ENCODE data around the gene FILIP1. TPM values are rescaled to one million over a fixed set of nuclear protein-coding genes. Genes with fewer than 3 reads are reported as not detected.
"Not testable (repeated sequence)": the region's sequence is repeated elsewhere in the genome, so short reads cannot be mapped to it uniquely, and the experiment has no call there.

Gene FILIP1
- total RNA-seq, 2 experiments from 2014 or later, result not detected

GRCh38 chr6:75416443-75416842 is 77.2 kb downstream of the FILIP1 start:
- no peaks in the 10 kb centered on the region for H3K4me1 Mint-ChIP-seq
- H3K9me3 Mint-ChIP-seq (ENCODE audit: low read depth), result no peaks in the 10 kb centered on the region
- H3K27me3 Mint-ChIP-seq, result peaks cover 45% of the 10 kb centered on the region
- DNase-seq (no peak), ATAC-seq (no peak)
- no peak overlapping the region for H3K4me3 Mint-ChIP-seq
- H3K36me3 Mint-ChIP-seq, result no peaks in the 10 kb centered on the region
- CTCF ChIA-PET, result interaction anchor here (0.7 to 1.0 kb wide), 2 partner anchors 10 to 28 kb away, joined by 3 read pairs; no protein-coding TSS in a partner anchor
- H3K27ac Mint-ChIP-seq, result no peak overlapping the region

- H3K36me3 Mint-ChIP-seq, result no peaks in the 10 kb centered on the region
- no peaks in the 10 kb centered on the region for H3K4me1 Mint-ChIP-seq
- DNase-seq (no peak), ATAC-seq (no peak)
- CTCF ChIA-PET, result no interaction called here
- peaks cover 47% of the 10 kb centered on the region for H3K27me3 Mint-ChIP-seq
- H3K9me3 Mint-ChIP-seq (ENCODE audit: low read depth), result no peaks in the 10 kb centered on the region
- H3K27ac Mint-ChIP-seq, result no peak overlapping the region
- no peak overlapping the region for H3K4me3 Mint-ChIP-seq
Measured at GRCh38 chr6:75415804-75416203, 77.8 kb downstream of the FILIP1 start.

DNA sequence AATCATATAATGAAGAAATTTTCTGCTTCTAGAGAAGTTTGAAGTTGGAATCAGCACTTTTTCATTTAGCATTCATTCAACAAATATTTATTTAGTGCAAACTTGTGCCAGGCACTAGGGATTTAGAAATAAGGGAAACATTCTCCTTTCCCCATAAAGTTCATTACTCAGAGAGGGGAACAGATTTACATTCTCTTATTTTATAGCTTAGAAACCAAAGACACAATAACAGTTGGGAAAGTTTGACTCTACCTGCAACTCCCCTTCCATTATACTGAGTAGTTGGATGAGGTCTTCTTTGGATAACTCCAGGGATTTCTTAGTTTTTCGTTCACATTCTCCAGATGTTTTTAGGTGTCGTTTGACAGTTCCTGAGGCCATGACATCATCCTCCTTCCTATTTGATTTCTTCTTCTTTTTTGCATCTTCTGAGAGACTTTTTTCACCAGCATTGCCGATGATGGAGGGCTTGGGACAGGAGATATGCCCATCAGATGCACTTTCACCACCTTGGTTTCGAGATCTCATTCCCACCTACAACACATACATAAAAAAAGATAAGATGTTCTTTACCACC is 79.1 kb downstream of the FILIP1 start:
- H3K4me3 Mint-ChIP-seq, result no peak overlapping the region
- CTCF ChIA-PET, result interaction anchor here (0.7 kb wide), 2 partner anchors 37 to 95 kb away, joined by 3 read pairs; no protein-coding TSS in a partner anchor
- H3K9me3 Mint-ChIP-seq (ENCODE audit: low read depth), result no peaks in the 10 kb centered on the region

DNA sequence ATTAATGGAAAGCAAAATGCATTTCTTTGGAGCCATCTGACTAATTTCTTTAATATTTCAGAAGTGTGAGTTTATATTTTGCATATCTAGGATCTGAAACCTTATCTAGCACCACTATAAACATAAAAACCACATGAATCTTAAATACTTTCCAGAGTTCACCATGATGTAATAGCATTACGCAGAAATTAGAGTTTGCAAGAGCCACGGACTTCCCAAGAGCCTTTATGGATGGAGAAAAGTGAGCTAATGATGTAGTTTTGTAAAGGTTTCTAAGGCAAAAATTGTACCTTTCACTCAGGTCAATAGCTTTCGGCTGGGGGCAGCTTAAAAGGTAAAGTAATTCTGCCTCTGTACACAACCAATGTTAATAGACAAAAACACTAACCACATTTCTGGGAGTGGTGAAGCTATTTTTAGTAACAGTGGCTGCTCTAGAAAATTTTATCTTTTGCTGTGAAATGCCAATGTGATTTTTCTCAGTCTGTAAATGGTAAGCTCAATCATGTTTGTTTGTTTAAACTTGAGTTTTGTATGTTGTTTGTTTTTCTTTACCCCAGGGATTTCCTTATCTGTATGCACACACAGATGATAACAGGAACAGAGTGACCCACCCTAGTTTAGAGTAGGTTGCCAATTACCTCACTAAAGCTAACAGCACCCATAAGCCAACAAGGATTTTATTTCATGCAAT is 80.5 kb downstream of the FILIP1 start:
- no peaks in the 10 kb centered on the region for H3K9me3 Mint-ChIP-seq (ENCODE audit: low read depth)
- H3K27ac Mint-ChIP-seq, result no peak overlapping the region
- H3K36me3 Mint-ChIP-seq, result no peaks in the 10 kb centered on the region
- DNase-seq (no peak), ATAC-seq (no peak)
- H3K27me3 Mint-ChIP-seq, result peaks cover 40% of the 10 kb centered on the region
- H3K4me1 Mint-ChIP-seq, result no peaks in the 10 kb centered on the region
- H3K4me3 Mint-ChIP-seq, result no peak overlapping the region
- CTCF ChIA-PET, result interaction anchor here (0.6 kb wide), 1 partner anchor 123 kb away, joined by 3 read pairs; no protein-coding TSS in a partner anchor

More for the DNA sequence above, 79.1 kb downstream of the FILIP1 start:
- DNase-seq, result no peak
- Mint-ChIP-seq H3K27me3 (peaks cover 44% of the 10 kb centered on the region), H3K36me3 (no peaks in the 10 kb centered on the region), H3K4me1 (no peaks in the 10 kb centered on the region), H3K27ac (no peak overlapping the region)
- ATAC-seq, result no peak

DNA sequence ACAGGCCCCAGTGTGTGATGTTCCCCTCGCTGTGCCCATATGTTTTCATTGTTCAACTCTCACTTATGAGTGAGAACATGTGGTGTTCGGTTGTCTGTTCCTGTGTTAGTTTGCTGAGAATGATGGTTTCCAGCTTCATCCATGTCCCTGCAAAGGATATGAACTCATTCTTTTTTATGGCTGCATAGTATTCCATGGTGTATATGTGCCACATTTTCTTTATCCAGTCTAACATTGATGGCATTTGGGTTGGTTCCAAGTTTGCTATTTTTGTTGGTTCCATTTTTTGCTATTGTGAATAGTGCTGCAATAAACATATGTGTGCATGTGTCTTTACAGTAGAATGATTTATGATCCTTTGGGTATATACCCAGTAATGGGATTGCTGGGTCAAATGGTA is 83.0 kb downstream of the FILIP1 start:
- not testable (repeated sequence) for DNase-seq; H3K9me3 Mint-ChIP-seq (ENCODE audit: low read depth)

GRCh38 chr6:75409928-75410327 is 83.7 kb downstream of the FILIP1 start:
- Mint-ChIP-seq H3K4me3 (no peak overlapping the region), H3K27ac (no peak overlapping the region), H3K27me3 (peaks cover 26% of the 10 kb centered on the region), H3K9me3 (ENCODE audit: low read depth) (no peaks in the 10 kb centered on the region), H3K36me3 (no peaks in the 10 kb centered on the region), H3K4me1 (no peaks in the 10 kb centered on the region)
- ATAC-seq (no peak), DNase-seq (no peak)
- CTCF ChIA-PET, result no interaction called here

More for the DNA sequence above, 83.0 kb downstream of the FILIP1 start:
- H3K4me3 Mint-ChIP-seq, H3K36me3 Mint-ChIP-seq, H3K27ac Mint-ChIP-seq, CTCF ChIA-PET, H3K4me1 Mint-ChIP-seq, ATAC-seq: not testable (repeated sequence)
- peaks cover 28% of the 10 kb centered on the region for H3K27me3 Mint-ChIP-seq

- Mint-ChIP-seq H3K27me3 (peaks cover 22% of the 10 kb centered on the region), H3K9me3 (ENCODE audit: low read depth) (no peaks in the 10 kb centered on the region), H3K27ac (no peak overlapping the region), H3K36me3 (no peaks in the 10 kb centered on the region), H3K4me1 (no peaks in the 10 kb centered on the region), H3K4me3 (no peak overlapping the region)
- CTCF ChIA-PET, result no interaction called here
- DNase-seq, result no peak
- ATAC-seq, result no peak
Measured at GRCh38 chr6:75409286-75409685, 84.3 kb downstream of the FILIP1 start.

DNA sequence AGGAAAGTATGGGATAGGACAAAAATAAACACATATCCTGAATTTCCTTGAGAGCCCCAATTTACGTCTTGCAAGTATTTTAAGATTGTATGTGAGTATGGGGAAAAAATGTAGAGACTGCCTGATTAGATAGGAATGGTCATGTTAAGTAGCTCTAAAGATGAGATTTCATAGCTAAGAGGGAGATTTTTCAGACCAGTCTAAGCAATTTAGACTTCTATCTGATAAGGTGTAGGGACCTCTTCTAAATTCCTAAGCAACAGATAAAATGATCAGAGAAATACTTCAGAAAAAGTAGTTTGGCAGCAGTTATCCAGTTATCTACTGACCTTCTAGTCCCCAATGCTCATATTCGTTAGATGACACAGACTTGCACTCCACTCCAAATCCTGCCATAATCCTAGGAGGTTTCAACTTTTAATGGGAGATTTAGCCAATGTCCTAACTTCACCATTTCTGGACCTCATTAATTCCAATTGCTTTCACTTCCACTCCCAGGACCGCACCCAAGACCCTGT is 90.0 kb downstream of the FILIP1 start:
- peaks cover 21% of the 10 kb centered on the region for H3K27me3 Mint-ChIP-seq
- no peaks in the 10 kb centered on the region for H3K36me3 Mint-ChIP-seq
- H3K4me1 Mint-ChIP-seq, result no peaks in the 10 kb centered on the region
- no peak overlapping the region for H3K4me3 Mint-ChIP-seq
- ATAC-seq, result no peak
- no peak for DNase-seq
- H3K9me3 Mint-ChIP-seq (ENCODE audit: low read depth), result no peaks in the 10 kb centered on the region
- CTCF ChIA-PET, result no interaction called here
- H3K27ac Mint-ChIP-seq, result no peak overlapping the region

- Mint-ChIP-seq H3K36me3 (no peaks in the 10 kb centered on the region), H3K27ac (no peak overlapping the region), H3K4me1 (no peaks in the 10 kb centered on the region), H3K4me3 (no peak overlapping the region), H3K9me3 (ENCODE audit: low read depth) (no peaks in the 10 kb centered on the region), H3K27me3 (peaks cover 28% of the 10 kb centered on the region)
- no peak for DNase-seq
- ATAC-seq, result no peak
- CTCF ChIA-PET, result no interaction called here
Measured at GRCh38 chr6:75402296-75402695, 91.3 kb downstream of the FILIP1 start.

- no peaks in the 10 kb centered on the region for H3K4me1 Mint-ChIP-seq
- no peaks in the 10 kb centered on the region for H3K9me3 Mint-ChIP-seq (ENCODE audit: low read depth)
- H3K36me3 Mint-ChIP-seq, result no peaks in the 10 kb centered on the region
- CTCF ChIA-PET, result no interaction called here
- no peak overlapping the region for H3K27ac Mint-ChIP-seq
- peaks cover 24% of the 10 kb centered on the region for H3K27me3 Mint-ChIP-seq
- no peak for ATAC-seq
- DNase-seq, result no peak
- no peak overlapping the region for H3K4me3 Mint-ChIP-seq
Measured at GRCh38 chr6:75397656-75398465, 95.7 kb downstream of the FILIP1 start.

GRCh38 chr6:75397171-75397570 is 96.4 kb downstream of the FILIP1 start:
- Mint-ChIP-seq H3K36me3 (no peaks in the 10 kb centered on the region), H3K27me3 (peaks cover 22% of the 10 kb centered on the region), H3K9me3 (ENCODE audit: low read depth) (no peaks in the 10 kb centered on the region), H3K4me3 (no peak overlapping the region), H3K4me1 (no peaks in the 10 kb centered on the region), H3K27ac (no peak overlapping the region)
- ATAC-seq, result no peak
- DNase-seq, result no peak
- CTCF ChIA-PET, result interaction anchor here (0.7 kb wide), 1 partner anchor 27 kb away, joined by 3 read pairs; no protein-coding TSS in a partner anchor

- H3K27ac Mint-ChIP-seq, result no peak overlapping the region
- H3K36me3 Mint-ChIP-seq, result no peaks in the 10 kb centered on the region
- H3K9me3 Mint-ChIP-seq (ENCODE audit: low read depth), result no peaks in the 10 kb centered on the region
- no peak overlapping the region for H3K4me3 Mint-ChIP-seq
- ATAC-seq, result no peak
- no peaks in the 10 kb centered on the region for H3K4me1 Mint-ChIP-seq
- no peak for DNase-seq
- CTCF ChIA-PET, result no interaction called here
- peaks cover 20% of the 10 kb centered on the region for H3K27me3 Mint-ChIP-seq
Measured at GRCh38 chr6:75396005-75396800, 97.4 kb downstream of the FILIP1 start.

GRCh38 chr6:75393806-75394205 is 99.8 kb downstream of the FILIP1 start:
- H3K9me3 Mint-ChIP-seq (ENCODE audit: low read depth), result no peaks in the 10 kb centered on the region
- H3K4me1 Mint-ChIP-seq, result no peaks in the 10 kb centered on the region
- no peak for DNase-seq
- no peaks in the 10 kb centered on the region for H3K36me3 Mint-ChIP-seq
- CTCF ChIA-PET, result no interaction called here
- H3K4me3 Mint-ChIP-seq, result no peak overlapping the region
- H3K27me3 Mint-ChIP-seq, result peaks cover 11% of the 10 kb centered on the region
- no peak for ATAC-seq
- H3K27ac Mint-ChIP-seq, result no peak overlapping the region
